GM10248 (cell line): ENCODE results near the gene ERICH6.

ENCODE experiments used
- CTCF ChIA-PET: fragments of 300-600 bp; sonication (Branson Sonifier 250); formaldehyde crosslinking; extraction: SDS; loops from one replicate; lab custom pipeline; 2021; ENCODE audit warnings: antibody characterized with exemption; lab: Yijun Ruan, JAX
- POLR2A ChIA-PET: fragments of 350-650 bp; sonication (Branson Sonifier 250); formaldehyde crosslinking; extraction: SDS; loops from one replicate; lab custom pipeline; 2020; ENCODE audit warnings: antibody characterized with exemption; lab: Yijun Ruan, JAX
- DNase-seq: peaks from one replicate; pipeline ENCODE4 v3.0.0; 2012; ENCODE audit errors: extremely low spot score
- TF ChIP-seq, protein P1 (sequence below): IDR thresholded peaks from 2 replicates; pipeline ENCODE4 v1.5.1; 2012; ENCODE audit warnings: mild to moderate bottlenecking, low read depth; ENCODE audit errors: extremely low read depth, missing control alignments, control extremely low read depth

Gene ERICH6

DNA sequence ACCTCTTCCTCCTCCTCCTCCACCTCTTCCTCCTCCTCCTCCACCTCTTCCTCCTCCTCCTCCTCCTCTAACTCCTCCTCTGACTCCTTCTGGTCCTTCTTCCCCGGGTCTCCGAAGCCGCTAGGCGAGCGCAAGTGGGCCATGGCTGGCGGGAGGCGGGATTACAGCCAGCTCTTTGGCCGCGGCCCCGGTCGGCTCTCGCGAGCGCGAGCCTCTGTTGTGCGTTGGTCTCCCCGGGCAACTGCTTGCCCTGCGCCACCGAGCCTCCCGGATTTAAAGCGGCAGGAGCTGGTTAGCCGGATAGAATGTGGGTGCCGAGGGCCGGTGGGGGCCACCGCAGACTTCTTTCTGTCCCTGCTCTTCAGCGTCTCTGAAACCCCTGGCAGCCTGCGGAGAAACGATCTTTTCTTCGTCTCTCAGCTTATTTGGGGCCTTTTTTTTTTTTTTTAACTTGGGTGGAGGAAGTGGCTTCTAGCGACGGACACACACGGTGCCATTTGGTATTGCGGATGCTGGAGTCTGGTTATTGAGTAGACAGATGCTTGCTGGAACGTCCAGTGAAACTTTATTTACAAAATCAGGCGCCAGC lies at the start of gene ERICH6:
ERICH6 (minus strand) TSS at position 165 of the 589 bp plus-strand sequence; CDS start at position 143, 22 bp downstream.
- POLR2A ChIA-PET = interaction anchor here (0.7 to 1.2 kb wide), 4 partner anchors 59 to 389 kb away, joined by 3 to 4 read pairs (median 4); partner anchors contain the start of gene SIAH2
- DNase-seq = peak; percentile 93
- TF ChIP-seq, protein P1, sequence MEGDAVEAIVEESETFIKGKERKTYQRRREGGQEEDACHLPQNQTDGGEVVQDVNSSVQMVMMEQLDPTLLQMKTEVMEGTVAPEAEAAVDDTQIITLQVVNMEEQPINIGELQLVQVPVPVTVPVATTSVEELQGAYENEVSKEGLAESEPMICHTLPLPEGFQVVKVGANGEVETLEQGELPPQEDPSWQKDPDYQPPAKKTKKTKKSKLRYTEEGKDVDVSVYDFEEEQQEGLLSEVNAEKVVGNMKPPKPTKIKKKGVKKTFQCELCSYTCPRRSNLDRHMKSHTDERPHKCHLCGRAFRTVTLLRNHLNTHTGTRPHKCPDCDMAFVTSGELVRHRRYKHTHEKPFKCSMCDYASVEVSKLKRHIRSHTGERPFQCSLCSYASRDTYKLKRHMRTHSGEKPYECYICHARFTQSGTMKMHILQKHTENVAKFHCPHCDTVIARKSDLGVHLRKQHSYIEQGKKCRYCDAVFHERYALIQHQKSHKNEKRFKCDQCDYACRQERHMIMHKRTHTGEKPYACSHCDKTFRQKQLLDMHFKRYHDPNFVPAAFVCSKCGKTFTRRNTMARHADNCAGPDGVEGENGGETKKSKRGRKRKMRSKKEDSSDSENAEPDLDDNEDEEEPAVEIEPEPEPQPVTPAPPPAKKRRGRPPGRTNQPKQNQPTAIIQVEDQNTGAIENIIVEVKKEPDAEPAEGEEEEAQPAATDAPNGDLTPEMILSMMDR = no peak
- CTCF ChIA-PET = interaction anchor here (0.7 to 2.7 kb wide), 9 partner anchors 8 to 176 kb away, joined by 3 to 12 read pairs (median 5); no protein-coding TSS in a partner anchor

DNA sequence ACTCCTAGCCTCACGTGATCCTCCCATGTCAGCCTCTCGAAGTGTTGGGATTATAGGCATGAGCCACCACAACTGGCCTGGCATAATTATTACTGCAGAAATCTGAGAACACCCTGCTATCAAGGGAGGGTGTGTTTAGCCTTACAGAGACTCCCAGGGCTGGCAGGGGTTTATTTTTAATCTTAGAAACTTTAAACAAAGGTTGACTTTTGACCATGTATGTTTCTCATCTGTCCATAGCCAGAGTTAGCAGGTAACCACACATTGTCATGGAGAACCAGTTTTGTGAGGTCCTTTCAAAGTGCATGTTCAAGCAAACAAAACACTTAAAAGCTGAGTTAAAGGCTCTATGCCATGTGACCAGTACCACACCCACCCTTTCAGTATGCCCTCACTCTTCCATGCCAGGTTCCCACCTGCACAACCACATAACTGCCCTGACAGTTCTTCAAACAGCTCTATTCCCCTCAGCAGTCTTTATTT lies 48.1 kb upstream of the ERICH6 start:
- TF ChIP-seq, protein P1 = no peak
- CTCF ChIA-PET = no interaction called here
- POLR2A ChIA-PET = no interaction called here
- DNase-seq = no peak

DNA sequence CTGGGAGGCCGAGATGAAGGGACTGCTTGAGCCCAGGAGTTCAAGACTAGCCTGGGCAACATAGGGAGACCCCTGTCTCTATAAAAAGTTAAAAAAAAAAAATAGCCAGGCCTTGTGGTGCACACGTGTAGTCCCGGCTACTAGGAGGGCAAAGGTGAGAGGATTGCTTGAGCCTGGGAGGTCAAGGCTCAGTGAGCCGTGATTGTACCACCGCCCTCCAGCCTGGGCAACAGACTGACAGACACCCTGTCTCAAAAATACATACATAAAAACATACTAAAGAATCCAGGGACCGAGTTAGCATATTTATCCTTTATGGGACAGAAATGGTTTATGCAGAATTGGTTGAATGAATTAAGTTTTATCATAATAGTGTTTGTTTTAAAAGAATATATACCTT lies 45.5 kb upstream of the ERICH6 start:
- TF ChIP-seq, protein P1 = no peak
- CTCF ChIA-PET = no interaction called here
- POLR2A ChIA-PET = no interaction called here
- DNase-seq = no peak

DNA sequence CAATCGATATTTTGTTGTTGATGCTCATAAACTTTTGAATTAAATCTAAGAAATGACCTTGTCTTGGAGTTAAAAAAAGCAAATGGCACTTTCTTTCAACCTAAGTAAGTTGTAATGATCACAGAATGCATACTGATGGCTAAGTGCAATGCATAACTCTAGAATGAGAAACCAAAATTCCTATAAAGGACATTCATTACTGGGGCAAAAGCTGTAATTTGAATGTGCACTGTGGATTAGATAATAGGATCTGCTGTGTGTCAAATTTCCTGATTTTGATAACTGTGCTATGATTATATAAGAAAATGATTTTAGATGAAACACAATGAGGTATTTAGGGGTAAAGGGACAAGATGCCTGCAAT lies 44.9 kb upstream of the ERICH6 start:
- CTCF ChIA-PET = interaction anchor here (2.1 kb wide), 1 partner anchor 12 kb away, joined by 5 read pairs; no protein-coding TSS in a partner anchor
- TF ChIP-seq, protein P1 = no peak
- no peak for DNase-seq
- POLR2A ChIA-PET = no interaction called here

DNA sequence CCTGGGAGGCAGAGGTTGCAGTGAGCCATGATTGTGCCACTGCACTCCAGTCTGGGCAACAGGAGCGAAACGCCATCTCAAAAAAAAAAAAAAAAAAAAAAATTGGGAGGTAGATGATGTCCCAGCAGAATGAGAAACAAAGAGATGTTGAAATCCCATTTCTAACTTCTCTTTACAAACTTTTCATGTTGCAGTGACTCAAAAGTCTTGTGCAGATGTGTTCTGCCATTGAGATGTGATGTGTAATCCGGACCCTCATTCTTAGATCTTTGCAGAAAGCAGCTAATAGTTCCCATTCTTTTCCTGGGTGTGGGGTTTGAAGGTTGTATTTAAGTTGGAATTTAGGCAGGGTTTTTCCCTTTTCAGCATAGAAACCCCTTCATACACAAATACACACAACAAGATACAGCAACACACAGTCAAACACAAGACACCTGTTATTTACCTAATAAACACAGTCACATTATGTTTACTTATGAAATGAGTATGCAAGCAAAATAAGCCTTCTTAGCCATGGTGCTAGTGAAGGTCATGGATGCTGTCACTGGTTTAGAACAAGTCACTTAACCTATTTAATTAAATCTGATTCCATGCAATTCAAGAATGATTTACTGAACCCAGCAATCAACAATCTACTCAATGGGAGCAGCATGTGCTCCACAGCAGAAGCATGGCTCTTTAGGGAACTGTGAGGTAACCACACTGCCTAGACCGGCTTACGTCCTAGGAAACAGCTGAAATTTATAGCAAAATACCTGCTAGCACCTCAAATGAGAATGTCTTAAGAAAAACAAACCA lies 44.4 kb upstream of the ERICH6 start:
- CTCF ChIA-PET = interaction anchor here (1.5 to 2.1 kb wide), 2 partner anchors 9 to 13 kb away, joined by 3 to 5 read pairs; no protein-coding TSS in a partner anchor
- POLR2A ChIA-PET = interaction anchor here (0.7 kb wide), 1 partner anchor 775 kb away, joined by 5 read pairs; no protein-coding TSS in a partner anchor
- DNase-seq = no peak
- TF ChIP-seq, protein P1 = no peak
